Measurements from ENCODE around the gene PDE7B.

PDE7B gene

GRCh38 chr6:135851442-135852271 lies at the start of gene PDE7B:
Gene PDE7B (plus strand): TSS chr6:135851701.
- in situ Hi-C loops (cut with MboI; ENCODE audit: low sequenced_read_pairs), result no loop called here

DNA sequence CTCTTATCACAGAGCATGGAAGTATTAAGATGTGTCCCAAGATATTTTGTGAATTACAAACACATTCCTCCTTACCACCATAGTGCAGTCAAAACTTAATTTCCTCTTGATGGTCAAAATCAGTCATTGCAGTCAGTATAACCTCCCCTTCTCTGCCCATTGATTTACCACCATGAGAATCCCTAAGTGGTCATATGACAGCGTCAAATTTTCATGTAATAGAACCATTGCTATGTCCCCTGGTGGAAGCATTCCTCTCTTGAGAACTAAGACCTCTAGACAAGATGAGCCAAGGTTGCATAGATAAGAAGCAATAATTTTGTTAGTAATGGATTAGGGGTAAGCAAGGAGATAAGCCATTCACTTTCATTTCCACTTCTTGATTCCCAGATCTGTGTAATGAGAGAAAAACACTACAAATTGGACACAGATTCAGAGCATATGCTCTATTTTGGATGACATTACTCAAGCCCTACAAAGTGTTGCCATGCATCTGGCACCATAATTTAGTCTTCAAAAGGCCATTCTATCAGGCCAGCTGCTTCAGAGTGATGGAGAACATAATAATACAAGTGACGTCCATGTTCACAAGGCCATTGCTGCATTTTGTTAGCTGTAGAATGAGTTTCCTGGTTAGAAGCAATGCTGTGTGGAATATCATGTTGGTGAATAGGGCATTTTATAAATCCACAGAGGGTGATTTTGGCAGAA lies 49.6 kb upstream of the PDE7B start:
- in situ Hi-C loops (cut with MboI; ENCODE audit: low sequenced_read_pairs), result no loop called here

GRCh38 chr6:135810486-135810885 lies 41.0 kb upstream of the PDE7B start:
- in situ Hi-C loops (cut with MboI; ENCODE audit: low sequenced_read_pairs), result no loop called here

GRCh38 chr6:135811170-135811569 lies 40.3 kb upstream of the PDE7B start:
- in situ Hi-C loops (cut with MboI; ENCODE audit: low sequenced_read_pairs), result no loop called here

DNA sequence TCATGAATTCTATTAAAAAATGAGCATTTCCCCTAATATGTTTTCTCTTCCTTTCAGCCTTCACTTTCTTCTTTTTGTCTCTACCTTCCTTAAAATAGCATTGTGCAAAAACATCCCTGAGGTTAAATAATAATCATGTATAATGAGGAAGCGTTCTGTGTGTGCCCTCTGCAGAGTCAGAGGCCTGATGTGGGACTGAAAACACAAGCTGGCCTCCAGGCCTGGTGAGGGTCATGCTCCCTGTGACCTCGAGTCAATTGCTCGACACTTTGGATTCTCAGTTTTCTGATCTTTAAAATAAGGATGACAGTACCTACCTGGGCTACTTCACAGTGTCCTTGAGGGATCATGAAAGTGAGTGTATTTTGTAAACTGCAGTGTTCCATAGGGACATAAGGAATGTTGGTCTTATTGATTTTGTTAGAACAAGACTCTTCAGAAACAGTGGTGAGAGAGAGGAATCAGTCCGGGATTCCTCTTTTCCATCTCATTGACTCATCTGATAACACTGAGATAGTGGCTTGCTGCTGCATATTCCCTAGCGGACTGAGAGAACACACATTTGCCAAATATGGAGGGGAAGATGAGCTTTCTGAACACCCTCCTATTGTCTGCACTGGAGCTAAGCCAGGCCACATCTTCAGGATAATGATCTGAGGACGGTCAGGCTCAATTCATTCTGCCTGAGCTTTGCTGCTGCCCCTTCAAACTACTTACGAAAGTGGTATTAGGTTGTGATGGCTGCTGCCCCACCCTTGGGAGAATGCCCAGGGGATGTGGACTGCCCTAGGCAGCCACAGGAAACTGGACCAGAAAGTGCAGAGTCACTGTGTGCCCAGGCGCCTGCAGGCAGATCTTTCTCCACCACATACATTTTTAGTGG lies 39.6 kb upstream of the PDE7B start:
- in situ Hi-C loops (cut with MboI; ENCODE audit: low sequenced_read_pairs), result no loop called here

DNA sequence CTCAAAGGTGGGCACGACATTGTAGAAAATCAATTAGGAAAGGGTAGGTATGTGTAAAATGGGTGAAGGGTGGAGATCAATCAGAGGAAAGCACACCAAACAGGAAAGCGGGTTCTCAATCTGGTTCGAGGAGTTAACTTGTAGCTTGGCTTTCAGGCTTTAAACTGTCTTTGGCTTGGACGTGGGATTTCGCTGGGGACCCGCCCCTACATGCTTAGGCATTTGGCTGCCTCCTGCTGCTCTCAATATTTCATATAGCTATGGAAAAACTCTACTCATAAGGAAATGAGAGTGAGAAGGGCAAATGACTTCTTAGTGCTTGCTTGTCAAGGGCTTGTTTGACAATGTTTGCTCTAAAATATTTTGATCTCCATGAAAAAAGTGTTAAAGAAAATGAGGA lies 38.1 kb upstream of the PDE7B start:
- in situ Hi-C loops (cut with MboI; ENCODE audit: low sequenced_read_pairs), result no loop called here

GRCh38 chr6:135814043-135814442 lies 37.5 kb upstream of the PDE7B start:
- in situ Hi-C loops (cut with MboI; ENCODE audit: low sequenced_read_pairs), result no loop called here

GRCh38 chr6:135815216-135815615 lies 36.3 kb upstream of the PDE7B start:
- in situ Hi-C loops (cut with MboI; ENCODE audit: low sequenced_read_pairs), result no loop called here

- in situ Hi-C loops (cut with MboI; ENCODE audit: low sequenced_read_pairs), result no loop called here
These were observed 34.5 kb upstream of the PDE7B start for GRCh38 chr6:135817035-135817434.

- in situ Hi-C loops (cut with MboI; ENCODE audit: low sequenced_read_pairs), result no loop called here
These were observed 31.8 kb upstream of the PDE7B start for GRCh38 chr6:135819665-135820064.

DNA sequence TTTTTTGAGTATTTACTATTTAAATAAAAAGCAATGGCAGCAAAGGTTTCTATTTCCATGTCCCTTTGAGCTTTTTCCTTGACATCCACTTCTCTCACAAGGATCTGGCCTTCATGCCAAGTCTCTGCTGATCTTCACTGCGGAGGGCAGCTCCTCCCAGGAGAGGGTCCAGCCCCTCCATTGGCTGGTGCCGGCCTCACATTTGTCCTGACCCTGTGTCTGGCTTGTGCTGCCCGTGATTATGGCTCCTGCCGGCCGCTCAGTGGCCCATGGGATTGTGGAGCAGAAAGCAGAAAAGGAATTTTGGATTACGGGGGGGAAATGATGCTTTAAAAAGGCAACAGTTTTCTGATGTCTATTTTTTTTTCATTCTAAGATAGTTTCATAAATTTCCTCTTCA lies 31.2 kb upstream of the PDE7B start:
- in situ Hi-C loops (cut with MboI; ENCODE audit: low sequenced_read_pairs), result no loop called here

GRCh38 chr6:135823851-135824250 lies 27.6 kb upstream of the PDE7B start:
- in situ Hi-C loops (cut with MboI; ENCODE audit: low sequenced_read_pairs), result no loop called here

- in situ Hi-C loops (cut with MboI; ENCODE audit: low sequenced_read_pairs), result no loop called here
These were observed 25.2 kb upstream of the PDE7B start for GRCh38 chr6:135826236-135826804.

GRCh38 chr6:135828021-135828420 lies 23.5 kb upstream of the PDE7B start:
- in situ Hi-C loops (cut with MboI; ENCODE audit: low sequenced_read_pairs), result no loop called here

GRCh38 chr6:135830452-135830881 lies 21.0 kb upstream of the PDE7B start:
- in situ Hi-C loops (cut with MboI; ENCODE audit: low sequenced_read_pairs), result no loop called here

DNA sequence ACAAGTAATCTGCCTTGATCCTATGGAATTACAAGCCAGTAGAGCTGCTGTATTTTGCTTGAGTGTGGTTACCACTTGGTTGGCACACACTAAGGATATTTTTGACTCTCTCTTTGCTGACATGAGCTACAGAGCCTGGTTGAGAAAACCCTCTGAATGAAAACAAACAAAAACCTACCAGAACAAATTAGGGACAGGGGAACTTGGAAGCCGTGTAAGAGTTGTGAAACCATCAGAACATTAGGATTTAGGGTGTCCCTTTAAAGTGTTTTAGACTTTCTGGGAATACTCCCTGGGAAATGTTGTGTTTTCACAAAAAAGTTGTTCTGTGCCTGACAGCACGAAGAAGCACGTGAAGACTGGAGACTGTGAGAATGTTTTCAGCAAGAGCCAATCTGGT lies 20.5 kb upstream of the PDE7B start:
- in situ Hi-C loops (cut with MboI; ENCODE audit: low sequenced_read_pairs), result no loop called here

- in situ Hi-C loops (cut with MboI; ENCODE audit: low sequenced_read_pairs), result no loop called here
These were observed 19.3 kb upstream of the PDE7B start for GRCh38 chr6:135832166-135832565.

DNA sequence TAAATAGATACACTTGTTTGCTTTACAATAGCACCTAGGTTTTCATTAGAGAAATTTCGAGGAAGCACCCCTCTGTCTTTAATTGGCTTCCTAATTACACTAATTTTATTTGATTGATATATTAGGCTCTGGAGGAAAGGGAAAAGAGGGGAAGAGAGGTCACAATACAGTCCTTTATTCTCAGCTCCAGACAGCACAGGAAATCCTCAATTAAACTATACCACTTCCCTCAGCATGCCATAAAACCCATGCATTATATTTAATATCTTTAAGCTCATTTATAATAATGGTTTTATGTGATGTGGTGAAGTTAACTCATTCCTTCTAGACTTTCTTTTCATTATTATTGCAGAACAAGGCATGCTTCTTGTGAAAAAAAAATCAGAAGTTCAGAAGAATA lies 17.7 kb upstream of the PDE7B start:
- in situ Hi-C loops (cut with MboI; ENCODE audit: low sequenced_read_pairs), result no loop called here

- in situ Hi-C loops (cut with MboI; ENCODE audit: low sequenced_read_pairs), result no loop called here
These were observed 13.6 kb upstream of the PDE7B start for GRCh38 chr6:135837735-135838449.

- in situ Hi-C loops (cut with MboI; ENCODE audit: low sequenced_read_pairs), result no loop called here
These were observed 12.4 kb upstream of the PDE7B start for GRCh38 chr6:135839121-135839520.

All from HL-60/S4 treated with retinoic acid at 250 ng/mL for 4 days and 3 days (cell line).